WI38 (cell line): ENCODE data around the gene ZNF414.

Experiments
- H3K4me3 ChIP-seq: 2 replicates; pipeline ENCODE4 v1.5.1; 2011; ENCODE audit warnings: low read depth, mild to moderate bottlenecking, control low read depth, low read length
- CTCF ChIP-seq: IDR thresholded peaks from 2 replicates; pipeline ENCODE4 v1.5.1; 2012; ENCODE audit warnings: low read depth, mild to moderate bottlenecking, control low read depth, low read length

Gene ZNF414

DNA sequence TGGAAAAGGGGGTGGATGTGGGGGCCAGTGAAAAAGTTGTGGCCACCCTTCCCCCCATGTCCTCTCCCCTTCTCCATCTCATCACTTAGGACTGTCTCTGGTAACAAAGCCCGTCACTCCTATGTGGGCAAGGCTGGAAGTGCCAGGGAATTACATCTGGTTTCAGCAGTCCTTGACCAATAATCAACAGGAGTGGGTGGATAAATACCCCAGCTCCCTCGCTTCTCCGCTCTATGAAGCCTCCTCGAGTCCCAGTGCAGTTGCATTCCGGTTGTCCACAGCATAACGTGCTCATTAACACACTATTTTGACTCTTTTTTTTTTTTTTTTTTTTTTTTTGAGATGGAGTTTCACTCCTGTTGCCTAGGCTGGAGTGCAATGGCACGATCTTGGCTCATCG, 31.8 kb upstream of the ZNF414 start:
- no peak overlapping the region for H3K4me3 ChIP-seq
- TF ChIP-seq CTCF, result no peak

DNA sequence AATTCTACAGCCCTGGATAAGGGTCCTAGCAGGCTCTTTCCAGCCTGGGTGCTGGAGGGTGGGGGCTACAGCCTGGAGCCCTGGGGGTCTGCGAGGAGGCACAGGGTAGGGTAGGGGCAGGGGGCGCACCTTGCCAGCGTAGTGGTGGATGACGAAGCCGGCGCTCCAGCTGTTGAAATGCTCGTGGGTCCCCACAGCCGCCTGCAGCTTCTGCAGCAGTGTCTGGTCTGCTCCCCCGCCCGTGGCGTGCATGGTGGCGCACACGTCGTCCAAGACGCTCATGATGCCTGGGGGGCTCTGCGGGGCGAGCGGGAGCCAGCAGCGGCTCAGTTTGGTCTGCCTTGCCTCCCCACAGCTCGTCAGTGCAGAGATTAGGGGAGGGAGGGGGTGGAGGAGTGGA, 30.2 kb upstream of the ZNF414 start:
- no peak overlapping the region for H3K4me3 ChIP-seq
- no peak for TF ChIP-seq CTCF

DNA sequence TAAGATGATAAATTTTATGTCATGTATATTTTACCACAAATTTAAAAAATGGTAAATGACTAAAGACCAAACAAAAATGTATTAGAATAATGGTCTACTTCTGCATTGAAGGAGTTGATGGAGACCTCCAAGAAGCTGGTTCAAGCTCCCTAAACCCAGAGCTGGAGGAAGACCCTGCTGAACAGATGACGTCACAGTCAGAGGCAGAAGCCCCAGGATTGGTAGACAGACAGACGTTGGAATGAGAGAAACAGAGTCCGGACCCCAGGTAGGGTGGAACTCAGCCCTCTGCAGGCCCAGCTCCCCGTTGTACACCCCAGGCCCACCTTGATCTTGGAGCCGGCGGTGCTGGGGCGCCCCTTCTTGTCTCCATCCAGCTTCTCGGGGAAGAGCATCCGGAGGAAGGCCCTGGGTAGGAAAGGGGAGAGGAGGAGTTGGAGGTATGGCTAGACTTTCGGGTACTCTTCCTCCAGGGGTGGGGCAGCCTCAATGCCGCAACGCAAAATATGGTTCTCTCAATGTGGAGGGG, 25.7 kb upstream of the ZNF414 start:
- H3K4me3 ChIP-seq, result no peak overlapping the region
- no peak for TF ChIP-seq CTCF

- no peak overlapping the region for H3K4me3 ChIP-seq
- no peak for TF ChIP-seq CTCF
These were observed 23.1 kb upstream of the ZNF414 start for GRCh38 chr19:8537099-8537498.

GRCh38 chr19:8536282-8536681, 22.3 kb upstream of the ZNF414 start:
- no peak for TF ChIP-seq CTCF
- H3K4me3 ChIP-seq, result no peak overlapping the region

GRCh38 chr19:8532225-8532624, 18.3 kb upstream of the ZNF414 start:
- TF ChIP-seq CTCF, result no peak
- no peak overlapping the region for H3K4me3 ChIP-seq

DNA sequence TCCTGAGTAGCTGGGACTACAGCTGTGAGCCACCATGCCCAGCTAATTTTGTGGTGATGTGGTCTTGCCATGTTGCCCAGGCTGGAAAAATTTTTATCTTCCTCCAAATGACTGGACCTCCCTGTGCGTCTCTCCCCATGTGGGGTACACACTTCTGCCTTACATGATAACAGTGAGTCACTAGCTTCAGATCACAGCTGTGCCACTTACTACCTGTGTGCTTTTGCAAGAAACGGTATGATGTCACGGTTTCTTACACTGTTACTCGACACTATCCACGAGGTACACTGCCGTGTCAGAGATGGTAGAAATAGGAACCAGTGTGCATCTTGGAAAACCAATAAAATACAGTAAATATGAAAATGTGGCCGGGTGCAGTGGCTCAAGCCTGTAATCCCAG, 17.5 kb upstream of the ZNF414 start:
- no peak overlapping the region for H3K4me3 ChIP-seq
- TF ChIP-seq CTCF, result no peak
